ENCODE measurements around the gene HIVEP3.

HIVEP3 gene

DNA sequence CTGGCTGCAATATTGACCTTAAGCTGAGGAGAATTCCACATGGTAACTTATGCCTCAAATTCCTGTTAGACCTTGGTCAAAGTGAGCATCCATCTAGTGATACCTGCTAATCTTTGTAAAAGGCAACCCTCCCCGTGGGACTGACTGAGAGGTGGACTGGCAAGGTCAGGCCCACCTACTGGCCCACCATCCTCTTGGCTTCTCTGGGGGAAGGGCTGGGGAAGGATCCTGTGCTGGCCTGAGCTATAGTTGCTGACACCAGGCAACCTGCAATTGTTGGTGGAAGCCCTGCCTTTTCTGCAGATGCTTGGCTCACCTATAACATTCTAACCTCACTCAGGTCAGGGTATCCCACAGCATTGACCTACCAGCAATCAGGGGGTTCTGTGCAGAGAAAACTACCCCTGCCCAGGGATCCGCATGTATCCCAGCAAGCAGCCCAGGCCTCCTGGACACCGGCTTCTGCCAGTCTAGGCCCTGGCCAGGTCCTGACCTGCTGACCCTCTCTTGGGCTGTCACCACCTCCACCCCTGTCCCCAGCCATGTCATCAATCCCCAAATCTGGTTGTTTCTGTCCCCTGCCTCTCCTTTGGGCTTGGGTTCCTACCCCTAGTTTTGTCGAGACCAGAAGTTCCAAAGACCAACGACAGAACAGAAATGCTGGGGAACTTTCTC, 326.1 kb downstream of the HIVEP3 start:
- no peak for DNase-seq

DNA sequence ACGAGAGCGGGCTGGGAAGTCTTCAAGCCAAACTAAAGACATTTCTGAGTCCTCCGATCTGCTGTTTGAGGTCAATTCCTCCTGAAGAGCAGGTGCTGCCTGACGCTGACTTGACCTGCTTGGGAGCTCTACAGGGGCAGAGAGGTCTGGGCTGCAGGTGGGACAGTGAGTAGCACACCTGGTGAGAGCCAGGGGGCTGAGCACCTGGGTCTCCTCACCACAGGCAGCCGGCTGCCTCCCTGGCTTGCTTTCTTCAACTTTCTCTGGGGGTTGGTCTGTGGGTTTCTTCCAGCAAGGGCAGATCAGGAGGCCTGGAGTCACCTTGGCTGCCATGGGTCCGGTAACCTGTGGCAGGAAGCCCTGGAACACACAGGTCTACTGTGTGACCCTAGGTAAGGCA, 326.8 kb downstream of the HIVEP3 start:
- no peak for DNase-seq

DNA sequence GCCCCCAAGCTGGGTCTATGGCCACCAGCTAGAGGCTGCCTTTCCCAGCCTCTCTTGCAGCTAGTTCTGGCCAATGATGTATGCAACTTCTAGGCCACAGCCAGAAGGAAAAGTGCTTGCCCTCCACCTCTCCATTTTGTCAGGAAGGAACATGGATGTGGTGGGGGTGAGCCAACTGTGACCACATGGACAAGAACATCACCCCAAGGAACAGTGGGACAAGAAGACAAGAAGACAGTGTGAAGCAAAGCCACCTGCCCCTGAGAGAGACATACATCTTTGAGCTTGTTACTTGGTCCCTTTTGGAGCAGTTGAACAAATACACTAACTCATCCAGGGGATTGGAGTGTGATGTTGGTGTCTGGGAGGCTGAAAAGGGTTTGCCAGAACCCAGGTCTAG, 328.4 kb downstream of the HIVEP3 start:
- no peak for DNase-seq

DNA sequence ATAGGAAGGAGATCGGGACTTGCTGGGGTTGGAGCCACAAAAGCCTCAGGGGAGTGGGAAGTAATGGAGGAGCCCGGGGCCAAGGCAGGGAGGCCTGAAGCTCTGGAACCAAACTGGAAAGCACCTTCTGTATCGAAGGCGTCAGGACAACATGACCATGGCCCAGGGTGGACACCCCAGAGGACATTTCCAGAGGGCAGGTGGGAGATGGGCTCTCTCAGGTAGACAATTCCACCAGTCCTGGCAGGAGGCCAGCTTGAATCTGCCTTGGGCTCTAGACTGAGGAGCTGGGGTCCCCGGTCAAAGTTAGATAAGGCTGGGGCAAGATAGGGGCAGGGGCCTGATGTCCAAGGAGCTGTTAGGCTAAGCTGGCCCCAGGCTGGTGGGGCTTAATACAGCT, 329.3 kb downstream of the HIVEP3 start:
- no peak for DNase-seq

DNA sequence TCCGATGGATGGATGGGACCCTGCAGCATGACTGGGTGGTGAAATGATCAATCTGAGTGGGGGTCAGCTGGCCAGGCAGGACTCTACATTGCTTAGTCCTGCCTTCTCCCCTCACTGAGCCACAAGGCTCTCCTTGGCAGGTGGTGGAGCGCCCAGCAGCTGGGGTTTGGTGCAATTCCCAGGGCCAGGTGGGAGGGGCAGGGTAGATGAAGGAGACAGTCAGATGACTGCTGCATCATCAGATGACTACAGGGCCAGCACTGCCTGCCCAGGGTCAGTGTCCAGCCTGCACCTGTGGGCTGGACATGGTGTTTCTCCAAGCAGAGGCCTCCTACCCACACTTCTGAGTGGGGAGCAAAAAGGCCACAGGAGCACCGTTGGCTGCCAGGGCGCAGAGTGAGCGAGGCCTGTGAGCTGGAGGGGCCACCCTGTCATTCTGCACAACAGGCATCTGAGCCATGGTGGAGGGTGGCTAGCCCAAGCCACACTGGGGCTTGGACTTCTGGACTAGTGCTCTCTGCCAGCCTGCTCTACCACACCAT, 330.3 kb downstream of the HIVEP3 start:
- no peak for DNase-seq

DNA sequence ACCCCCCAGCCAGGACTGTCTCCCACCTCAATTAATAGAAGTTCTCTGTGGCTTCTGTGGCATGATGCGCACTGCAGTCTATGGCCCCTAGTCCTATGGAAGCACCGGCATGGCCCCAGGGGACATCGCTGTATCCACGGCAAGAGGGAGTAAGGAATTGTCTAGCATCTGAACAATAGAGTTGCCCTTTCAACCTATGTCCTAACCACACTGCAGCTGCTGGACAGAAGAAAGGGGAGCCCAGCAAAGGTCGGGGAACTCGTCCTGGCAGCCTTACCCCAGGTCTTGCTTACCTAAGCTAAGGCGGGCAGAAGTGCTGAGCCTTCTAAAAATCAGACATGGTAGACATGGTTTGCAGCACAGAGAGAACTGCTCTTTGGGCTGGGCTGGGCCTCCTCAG, 330.9 kb downstream of the HIVEP3 start:
- no peak for DNase-seq

DNA sequence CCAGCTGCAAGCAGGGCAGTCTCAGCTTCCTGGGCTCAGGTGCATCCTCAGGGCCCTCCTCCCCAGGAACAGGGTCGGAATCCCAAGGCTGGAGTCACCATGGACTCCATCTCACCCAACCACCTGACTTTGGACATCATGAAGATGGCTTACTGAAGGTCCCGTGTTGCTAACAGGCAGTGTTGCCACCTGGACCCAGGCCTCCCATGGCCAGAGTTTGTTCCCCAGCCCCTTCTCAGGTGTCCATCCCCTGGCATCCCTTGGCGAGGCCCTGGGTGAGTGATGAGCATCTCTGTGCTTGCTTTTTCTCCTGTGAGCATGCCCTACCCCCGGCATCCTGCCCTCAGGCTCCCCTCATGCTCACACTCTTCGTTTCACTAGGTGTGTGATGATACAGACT, 332.5 kb downstream of the HIVEP3 start:
- DNase-seq, result no peak

DNA sequence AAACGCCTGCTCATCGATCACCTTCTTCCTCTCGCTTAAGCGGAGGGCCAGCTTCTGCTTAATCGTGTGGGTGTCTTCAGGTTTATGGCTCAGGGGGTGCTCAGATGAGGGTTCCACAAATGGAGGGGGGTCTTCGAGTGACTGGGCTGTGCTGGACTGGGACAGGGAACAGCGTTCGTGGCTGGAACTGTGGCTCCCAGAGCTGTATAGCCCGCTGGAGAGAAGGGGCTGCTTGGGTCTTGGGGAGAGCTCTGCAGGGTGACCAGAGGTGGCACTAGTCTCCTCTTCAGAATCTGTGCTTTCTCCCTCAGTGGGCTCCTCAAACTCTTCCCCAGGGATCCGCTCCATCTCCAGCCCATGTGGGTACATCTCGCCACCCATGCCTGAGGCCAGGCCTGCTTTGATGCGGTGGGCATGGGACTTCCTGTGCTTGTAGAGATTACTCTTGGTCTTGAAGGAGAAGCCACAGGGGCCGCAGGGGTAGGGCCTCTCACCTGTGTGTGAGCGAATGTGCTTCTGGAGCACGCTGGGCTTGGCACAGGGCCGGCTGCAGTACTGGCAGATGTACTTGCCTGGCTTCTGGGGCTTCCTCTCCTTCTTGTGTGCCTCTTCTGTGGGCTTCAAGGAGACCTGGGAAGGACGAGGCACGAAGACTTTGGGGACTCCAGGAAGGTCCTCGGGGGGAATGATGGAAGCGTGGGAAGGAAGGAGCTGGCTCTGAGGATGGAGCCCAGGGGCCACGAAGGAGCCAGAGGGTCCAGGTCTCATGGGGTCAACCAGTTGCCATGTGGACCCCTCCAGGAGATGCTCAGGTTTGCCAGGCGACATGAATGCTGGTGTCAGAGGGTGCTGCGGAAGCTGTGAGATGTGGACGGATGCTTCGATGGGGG, 334.8 kb downstream of the HIVEP3 start:
- DNase-seq, result no peak

DNA sequence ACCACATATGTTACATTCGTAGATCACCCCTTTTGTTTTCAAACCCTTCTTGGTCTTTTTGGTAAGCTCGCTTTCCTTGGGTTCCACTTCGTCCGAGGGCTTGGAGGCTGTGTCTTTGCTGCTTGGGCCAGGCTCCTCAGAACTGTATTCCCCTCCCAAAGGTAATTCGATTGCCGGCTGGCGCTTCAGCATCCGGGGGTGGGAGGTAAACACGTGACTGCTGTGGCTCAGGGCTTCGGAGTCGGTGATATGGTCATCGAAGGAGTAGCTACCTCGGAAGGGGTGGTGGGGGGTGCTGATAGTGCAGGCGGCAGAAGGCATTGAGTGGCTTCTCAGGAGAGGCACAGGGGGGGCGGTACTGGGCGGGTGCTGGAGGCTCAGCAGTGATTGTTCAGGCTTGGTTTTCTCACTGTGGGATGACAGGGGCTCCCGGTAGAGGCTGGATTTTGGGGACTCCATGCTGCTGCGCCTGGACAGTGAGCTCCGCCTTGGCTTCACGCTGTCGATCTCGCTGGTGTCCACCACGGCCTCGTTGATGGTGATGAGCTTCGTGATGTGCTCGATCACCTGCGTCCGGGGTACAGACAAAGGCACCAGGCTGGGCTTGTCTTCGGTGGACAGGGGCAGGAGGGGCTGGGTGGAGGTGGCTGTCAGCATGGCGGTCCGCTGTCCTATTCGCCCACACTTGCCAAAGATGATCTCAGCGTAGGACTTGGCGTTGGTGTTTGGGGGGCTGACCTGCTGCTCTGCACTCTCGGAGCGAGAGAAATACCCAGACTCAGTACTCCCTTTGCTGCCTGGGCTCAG, 335.7 kb downstream of the HIVEP3 start:
- DNase-seq, result no peak

DNA sequence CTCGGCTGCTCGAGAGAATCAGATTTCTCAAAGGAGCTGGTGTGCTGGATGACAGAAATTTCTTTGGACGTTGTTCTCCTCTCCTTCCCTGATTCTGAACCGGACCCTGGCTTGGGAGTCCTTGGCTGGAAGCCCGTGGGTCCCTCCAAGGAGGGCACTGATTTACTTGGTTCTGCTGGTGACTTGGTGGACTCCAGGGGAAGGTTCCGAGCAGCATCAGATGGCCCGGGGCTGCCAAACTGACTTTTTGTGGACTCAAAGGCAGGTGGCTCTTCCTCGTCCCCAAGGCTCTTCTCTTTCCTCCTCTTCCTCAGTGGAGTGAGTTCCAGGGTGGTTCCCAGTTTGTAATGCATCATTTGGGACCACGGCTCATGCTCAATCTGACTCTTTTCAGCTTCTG, 336.4 kb downstream of the HIVEP3 start:
- no peak for DNase-seq

DNA sequence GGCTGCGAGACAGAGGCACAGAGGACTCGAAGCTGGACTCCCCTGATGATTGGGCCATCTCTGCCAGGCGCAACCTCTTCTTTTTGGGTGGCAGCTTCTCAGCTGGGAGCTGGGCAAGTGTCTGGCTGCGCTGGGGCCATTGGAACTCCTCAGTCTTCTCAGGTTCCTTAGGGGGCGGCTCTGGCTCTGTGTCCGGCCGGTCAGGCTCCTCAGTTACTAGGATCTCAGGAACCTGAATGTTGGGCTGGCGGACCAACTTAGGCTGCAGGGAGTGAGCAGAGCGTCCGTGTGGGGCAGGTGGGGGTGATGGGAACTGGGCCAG, 336.8 kb downstream of the HIVEP3 start:
- DNase-seq, result no peak

DNA sequence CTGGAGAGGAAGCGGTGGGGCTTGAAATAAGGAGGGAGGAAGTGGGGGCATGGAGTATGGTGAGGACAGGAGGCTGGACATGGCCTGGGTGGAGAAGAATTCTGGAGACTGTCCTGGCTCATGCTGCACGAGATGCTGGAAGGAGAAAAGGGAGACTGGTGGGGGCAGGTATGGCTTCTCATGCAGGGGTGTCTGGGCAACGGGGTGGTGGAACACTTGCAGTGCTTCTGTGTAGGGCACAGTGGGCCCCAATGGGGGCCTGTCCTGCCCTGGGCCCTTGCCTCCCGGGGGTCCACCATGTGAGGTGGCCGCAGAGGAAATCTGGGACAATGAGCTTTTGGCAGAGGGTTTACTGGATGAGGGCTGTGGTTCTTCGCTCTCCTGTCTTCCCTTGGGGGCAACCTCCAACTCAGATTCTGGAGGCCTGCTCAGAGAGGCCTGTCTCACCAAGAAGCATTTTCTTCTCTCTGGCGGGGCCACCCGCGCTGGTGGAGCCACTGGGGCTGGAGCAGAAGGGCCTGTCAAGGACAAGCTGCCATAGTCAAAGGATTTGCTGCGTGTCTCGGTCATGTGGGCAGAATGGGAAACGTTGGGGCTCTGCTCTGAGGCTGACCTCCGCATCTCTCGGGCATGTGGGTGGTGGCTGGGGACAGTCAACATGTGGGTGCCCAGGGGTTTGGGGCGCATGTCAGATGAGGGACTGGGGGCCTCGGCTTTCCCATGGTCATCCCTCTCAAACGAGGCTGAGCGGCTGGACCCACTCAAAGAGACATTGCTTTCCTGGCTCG, 337.3 kb downstream of the HIVEP3 start:
- no peak for DNase-seq

DNA sequence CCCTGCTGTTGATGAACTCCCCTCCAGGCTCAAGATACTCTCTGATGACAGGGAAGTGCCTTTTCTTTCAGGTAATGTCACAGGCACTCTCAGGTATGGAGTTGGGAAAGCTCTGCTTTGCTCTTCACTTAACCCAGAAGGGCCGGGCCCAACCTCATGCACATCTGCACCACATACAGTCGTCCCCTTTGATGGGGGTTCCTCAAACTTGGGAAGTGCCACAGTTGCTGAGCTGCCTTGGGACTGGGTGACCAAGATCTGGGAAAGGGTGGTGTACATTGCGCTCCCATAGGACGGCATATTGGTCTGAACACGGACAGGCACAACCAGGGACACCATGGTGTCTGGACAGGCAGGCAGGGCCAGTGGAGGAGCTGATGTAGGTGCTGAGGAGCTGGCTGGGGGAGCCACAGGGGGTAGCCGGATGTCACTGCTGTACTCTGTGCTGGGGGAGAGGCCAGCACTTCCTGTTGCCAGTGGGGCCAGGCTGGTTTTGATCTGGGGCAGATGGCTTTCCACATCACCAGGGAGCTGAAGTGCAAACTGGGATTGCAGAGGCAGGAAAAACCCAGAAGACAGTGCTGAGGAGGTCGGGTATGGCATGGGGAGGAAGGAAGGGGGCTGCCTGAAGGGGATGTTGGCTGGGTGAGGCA, 338.1 kb downstream of the HIVEP3 start:
- no peak for DNase-seq

DNA sequence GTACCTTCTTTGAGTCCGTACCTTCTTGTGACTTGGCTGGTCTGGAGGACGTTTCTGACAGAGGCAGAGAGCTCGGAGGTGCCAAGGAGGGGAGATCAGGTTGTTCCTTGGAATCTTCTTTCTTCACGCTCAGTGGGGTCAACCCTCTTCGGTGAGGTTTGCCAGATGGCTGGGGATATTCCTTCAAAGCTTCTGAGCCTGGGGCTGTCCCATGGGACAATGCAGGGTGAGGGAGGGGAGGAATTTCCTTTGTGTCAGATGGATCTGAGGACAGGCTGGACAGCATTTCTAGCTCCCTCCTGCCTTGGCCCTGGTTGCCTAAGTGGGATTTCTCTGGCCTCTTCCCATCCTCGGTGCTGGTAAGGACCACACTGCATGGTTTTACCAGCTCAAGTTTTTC, 338.7 kb downstream of the HIVEP3 start:
- DNase-seq, result no peak

DNA sequence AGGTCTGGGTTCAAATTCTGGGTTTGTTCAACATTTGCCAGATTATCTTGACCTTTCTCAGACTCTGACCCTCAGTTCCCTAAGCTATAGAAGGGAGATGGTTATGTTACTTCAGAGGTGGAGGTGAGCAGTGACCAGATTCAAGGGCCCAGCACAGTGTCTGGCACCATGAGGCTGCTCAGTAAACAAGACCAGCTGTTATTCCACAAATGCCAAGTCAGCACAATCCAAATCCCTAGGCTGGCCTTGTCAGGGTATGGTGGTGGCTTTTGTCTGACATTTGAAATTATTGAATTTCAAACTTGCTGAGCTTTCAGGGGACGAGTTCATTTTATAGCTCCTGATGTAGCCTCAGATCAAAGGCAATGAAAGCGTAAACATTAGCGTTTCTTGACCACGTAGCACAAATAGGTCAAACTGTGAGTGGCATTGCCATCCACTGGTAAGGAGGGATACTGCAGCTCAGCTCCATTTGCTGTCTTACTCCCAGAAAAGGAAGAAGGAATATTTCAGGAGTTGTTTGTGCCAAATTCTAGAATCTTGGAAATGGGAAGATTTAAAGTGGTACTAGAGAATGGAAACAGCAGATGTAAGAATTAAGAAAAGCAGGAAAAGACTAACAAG, 339.9 kb downstream of the HIVEP3 start:
- DNase-seq, result no peak

DNA sequence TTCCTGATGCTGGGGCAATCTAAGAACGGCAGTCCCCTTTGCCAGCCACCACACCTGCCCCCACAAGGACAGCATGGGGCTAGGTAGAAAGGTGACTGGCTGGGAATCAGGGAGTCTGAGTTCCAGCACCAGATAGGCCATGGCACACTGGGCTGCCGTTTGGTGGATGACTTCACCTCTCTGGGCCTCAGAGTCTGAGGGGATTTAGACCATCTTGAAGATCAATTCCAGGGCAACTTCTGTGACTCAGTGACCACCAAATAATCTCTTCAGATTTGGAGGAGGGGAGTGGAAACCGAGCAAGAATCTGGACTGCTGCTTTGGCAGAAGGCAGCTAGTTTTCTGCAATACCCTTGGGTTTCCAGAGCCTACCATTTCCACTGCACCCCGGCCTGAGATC, 342.1 kb downstream of the HIVEP3 start:
- DNase-seq, result no peak

DNA sequence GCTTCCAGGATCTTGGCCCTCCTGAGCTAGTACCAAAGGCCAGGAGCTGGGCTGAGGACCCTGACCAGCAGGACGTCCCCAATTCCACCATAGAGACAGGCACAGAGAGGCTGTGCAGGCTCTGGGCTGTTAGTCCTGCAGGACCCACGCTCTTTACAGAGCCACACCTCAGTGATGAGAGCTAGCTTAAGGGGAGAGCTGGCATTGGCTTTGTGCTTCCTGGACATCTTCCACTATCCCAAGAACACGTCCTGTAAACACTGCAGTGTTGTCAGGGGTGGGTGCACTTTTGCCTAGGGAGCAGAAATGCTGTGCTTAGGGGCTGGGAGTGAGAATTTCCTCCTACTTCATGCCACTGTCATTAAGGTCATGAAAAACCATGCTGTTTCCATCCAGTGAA, 342.5 kb downstream of the HIVEP3 start:
- DNase-seq, result no peak

DNA sequence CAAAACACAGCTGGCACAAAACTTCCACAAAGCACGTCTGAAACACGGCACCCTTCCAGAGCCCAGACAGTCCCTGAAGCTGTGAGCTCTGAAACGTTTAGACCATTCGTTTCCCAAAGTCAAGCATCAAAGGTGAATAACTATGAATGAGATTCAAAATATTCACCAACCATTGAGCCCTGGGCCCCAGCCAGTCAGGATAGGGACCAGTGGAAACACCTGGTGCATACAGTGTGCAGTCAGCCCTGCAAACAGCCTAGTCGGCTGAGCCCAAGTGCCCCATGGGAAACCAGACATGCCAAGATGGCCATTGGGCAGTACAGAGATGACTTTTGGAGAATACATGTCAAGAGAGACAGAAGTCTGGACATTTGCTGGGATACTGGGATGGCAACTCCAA, 343.9 kb downstream of the HIVEP3 start:
- no peak for DNase-seq

DNA sequence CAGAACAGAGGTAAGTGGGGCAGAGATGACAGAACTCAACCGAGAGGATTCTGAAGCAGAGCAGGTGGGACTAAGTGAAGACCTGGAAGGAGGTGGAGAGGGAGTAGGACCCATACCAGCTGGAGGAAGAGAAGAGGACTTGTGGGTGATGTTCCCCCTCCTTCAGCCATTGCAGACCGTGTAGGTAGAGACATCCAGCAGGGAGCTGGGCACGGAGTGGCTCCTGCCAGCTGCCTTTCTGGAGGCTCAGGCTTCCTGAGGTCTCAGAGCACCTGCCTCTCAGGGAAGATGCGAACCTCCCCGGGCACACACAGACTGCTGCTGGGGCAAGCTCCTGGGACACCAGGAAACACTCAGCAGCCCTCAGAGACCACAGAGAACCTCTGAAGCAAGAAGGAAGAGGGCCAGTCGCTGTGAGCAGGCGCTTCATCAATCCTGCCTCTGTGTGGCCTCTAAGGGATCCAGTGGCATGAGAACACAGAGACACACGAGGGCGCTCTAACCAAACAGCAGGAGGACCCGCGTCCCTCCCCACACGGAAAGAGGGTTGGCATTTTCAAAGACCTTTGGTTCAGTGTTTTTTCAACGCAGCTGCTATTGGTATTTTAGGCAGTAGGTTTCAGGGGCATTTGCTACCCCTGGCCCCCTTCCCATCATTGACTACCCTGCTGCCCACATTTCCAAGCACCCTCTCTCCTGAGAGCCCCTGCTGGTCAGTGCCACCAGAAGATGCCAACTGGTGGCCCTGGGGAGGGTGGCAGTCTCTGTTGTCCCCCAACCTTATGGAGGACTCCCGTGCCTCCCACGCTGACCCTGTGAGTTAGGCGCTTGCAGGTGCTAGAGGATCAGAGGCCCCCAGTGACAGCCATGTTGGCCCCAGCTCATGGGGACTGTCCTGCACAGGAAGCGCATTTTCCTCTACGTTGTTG, 344.7 kb downstream of the HIVEP3 start:
- DNase-seq, result peak; percentile 86

DNA sequence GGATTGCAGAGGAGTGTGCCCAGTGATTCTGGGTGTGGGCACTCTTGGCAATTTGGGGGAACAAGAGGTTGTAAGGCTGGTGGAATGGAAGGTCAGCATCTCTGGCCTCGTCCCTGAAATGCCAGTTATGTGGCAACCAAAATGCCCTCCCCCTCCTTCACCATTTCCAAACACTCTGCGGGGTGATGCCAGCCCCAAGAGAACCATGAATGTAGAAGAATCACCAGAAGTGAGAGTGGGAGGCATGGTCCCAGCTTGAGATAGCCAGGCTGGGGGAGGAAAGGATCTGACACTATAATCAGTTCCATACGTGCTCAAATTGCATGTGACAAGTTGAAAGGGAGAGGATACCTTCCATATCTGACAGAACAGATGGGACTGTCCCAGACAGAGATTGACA, 345.5 kb downstream of the HIVEP3 start:
- no peak for DNase-seq

DNA sequence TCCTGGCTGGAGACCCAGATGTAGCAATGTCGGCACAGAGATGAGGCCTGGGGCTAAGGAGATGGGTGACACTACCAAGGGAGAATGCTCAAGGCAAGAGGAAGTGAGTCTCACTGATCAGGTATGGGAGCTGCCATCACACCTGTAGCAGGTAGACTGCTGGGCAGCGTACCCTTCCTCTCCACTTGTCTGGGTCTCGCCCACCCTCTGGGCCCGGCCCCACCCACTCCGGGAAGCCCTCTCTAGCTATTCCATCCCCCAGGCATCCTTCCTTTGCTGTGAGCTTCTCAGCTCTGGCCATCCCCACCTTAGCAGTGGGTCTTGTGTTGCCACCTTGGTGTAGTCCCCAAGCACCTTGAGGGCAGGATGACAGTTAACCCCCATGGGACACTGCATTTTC, 346.5 kb downstream of the HIVEP3 start:
- DNase-seq, result no peak
